ENCODE results near the gene POU5F1.
"Not testable (repeated sequence)": the region's sequence is repeated elsewhere in the genome, so short reads cannot be mapped to it uniquely, and the experiment has no call there.

The POU5F1 gene

GRCh38 chr6:31170600-31170881 lies at the start of gene POU5F1:
POU5F1 (minus strand) TSS chr6:31170682; CDS start chr6:31170620, 62 bp downstream.
- Mint-ChIP-seq H3K4me3 (no peak within 1 kb of the TSS), H3K27ac (no peak within 1 kb of the TSS)
- TF ChIP-seq, protein P1, sequence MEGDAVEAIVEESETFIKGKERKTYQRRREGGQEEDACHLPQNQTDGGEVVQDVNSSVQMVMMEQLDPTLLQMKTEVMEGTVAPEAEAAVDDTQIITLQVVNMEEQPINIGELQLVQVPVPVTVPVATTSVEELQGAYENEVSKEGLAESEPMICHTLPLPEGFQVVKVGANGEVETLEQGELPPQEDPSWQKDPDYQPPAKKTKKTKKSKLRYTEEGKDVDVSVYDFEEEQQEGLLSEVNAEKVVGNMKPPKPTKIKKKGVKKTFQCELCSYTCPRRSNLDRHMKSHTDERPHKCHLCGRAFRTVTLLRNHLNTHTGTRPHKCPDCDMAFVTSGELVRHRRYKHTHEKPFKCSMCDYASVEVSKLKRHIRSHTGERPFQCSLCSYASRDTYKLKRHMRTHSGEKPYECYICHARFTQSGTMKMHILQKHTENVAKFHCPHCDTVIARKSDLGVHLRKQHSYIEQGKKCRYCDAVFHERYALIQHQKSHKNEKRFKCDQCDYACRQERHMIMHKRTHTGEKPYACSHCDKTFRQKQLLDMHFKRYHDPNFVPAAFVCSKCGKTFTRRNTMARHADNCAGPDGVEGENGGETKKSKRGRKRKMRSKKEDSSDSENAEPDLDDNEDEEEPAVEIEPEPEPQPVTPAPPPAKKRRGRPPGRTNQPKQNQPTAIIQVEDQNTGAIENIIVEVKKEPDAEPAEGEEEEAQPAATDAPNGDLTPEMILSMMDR (IDR thresholded peaks at IDR 0.05; ENCODE audit: unreplicated experiment in 3 of 3) = no peak

DNA sequence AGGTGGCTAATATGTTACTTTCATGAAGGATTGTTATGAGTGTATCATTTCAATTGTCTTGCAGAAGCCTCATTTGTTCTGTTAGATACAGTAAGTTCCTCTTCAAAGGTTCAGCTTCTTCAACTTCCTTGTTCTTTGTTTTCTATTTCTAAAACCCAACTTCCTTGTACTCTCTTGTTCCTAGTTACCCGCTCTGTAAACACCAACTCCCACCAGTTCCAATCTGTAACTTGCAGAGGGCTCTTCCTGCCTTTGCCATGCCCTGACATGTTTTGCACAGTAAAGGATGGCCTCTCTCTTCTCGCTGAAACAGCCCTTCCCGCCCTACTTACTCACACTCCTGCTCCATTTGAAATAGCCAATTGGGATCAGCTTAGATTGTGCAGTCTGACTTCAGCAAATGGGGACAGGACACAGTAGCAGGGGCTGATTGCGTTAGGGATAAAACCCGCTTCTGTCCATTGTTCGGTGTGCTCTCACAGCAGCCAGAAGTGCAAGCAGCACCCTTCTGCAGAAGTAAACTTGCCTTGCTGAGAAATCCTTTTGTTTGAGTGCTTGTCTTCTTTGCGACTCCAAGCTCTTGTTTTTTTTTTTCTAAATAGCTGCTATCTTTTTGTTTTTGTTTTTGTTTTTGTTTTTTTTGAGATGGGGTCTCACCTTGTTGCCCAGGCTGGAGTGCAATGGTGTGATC lies 45.9 kb upstream of the POU5F1 start:
- TF ChIP-seq, protein P1 (IDR thresholded peaks at IDR 0.05; ENCODE audit: unreplicated experiment in 3 of 3) = no peak
- Mint-ChIP-seq H3K4me1 (no peaks in the 10 kb centered on the region), H3K36me3 (ENCODE audit: low read depth) (no peaks in the 10 kb centered on the region), H3K27me3 (ENCODE audit: low read depth) (peaks cover 3% of the 10 kb centered on the region), H3K27ac (no peak overlapping the region), H3K4me3 (no peak overlapping the region), H3K9me3 (peaks cover 4% of the 10 kb centered on the region)

More at GRCh38 chr6:31170600-31170881, at the start of gene POU5F1:
- Mint-ChIP-seq H3K4me1 (no peaks in the 10 kb centered on the region), H3K9me3 (no peaks in the 10 kb centered on the region), H3K27me3 (ENCODE audit: low read depth) (peaks cover 33% of the 10 kb centered on the region), H3K36me3 (ENCODE audit: low read depth) (no peaks in the 10 kb centered on the region)

- H3K36me3 Mint-ChIP-seq (ENCODE audit: low read depth); H3K4me3 Mint-ChIP-seq; H3K4me1 Mint-ChIP-seq; H3K27ac Mint-ChIP-seq; H3K9me3 Mint-ChIP-seq; H3K27me3 Mint-ChIP-seq (ENCODE audit: low read depth): not testable (repeated sequence)
Measured at GRCh38 chr6:31215216-31215615, 44.7 kb upstream of the POU5F1 start.

DNA sequence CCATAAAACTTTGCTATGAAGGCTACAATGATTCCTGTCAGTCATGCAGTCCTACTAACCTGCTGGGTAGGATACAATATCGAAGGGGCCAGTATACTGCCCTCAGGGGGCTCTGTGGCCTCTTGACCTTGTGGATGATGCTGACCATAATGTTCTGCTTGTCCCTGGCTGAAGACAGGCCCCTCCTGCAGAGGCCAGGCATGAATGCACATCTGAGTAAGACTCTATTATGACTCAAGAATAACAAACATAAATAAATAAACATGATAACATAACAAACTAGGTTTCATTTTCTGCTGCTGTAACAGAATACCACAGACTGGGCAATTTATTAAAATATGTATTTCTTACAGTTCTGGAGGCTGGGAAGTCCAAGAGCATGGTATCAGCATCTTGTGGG lies 44.0 kb upstream of the POU5F1 start:
- H3K4me3 Mint-ChIP-seq = no peak overlapping the region
- TF ChIP-seq, protein P1 (IDR thresholded peaks at IDR 0.05; ENCODE audit: unreplicated experiment in 3 of 3) = no peak
- no peaks in the 10 kb centered on the region for H3K36me3 Mint-ChIP-seq (ENCODE audit: low read depth)
- peaks cover 6% of the 10 kb centered on the region for H3K27me3 Mint-ChIP-seq (ENCODE audit: low read depth)
- H3K4me1 Mint-ChIP-seq = no peaks in the 10 kb centered on the region
- H3K27ac Mint-ChIP-seq = no peak overlapping the region
- peaks cover 4% of the 10 kb centered on the region for H3K9me3 Mint-ChIP-seq

GRCh38 chr6:31210741-31211532 lies 40.5 kb upstream of the POU5F1 start:
- H3K4me3 Mint-ChIP-seq = no peak overlapping the region
- no peaks in the 10 kb centered on the region for H3K36me3 Mint-ChIP-seq (ENCODE audit: low read depth)
- TF ChIP-seq, protein P1 (IDR thresholded peaks at IDR 0.05; ENCODE audit: unreplicated experiment in 3 of 3) = no peak
- H3K4me1 Mint-ChIP-seq = no peaks in the 10 kb centered on the region
- no peaks in the 10 kb centered on the region for H3K9me3 Mint-ChIP-seq
- no peak overlapping the region for H3K27ac Mint-ChIP-seq
- peaks cover 6% of the 10 kb centered on the region for H3K27me3 Mint-ChIP-seq (ENCODE audit: low read depth)

DNA sequence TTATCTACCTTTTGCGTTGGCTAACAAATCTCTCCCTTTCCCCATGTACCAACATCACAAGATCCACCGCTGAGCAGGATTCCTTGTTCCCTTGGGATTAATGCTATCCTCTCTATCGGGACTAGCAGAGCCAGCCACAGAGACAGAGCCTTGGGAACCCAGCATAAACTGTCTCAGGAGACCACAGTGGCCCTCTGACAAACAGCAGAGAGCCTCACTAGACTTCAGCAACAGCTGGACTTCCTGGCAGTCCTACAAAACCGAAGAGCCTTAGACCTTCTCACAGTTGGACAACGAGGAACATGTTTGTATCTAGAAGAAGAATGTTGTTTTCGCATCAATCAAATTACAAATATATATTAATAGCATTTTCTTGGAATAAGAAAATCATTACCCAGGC lies 39.6 kb upstream of the POU5F1 start:
- peaks cover 6% of the 10 kb centered on the region for H3K27me3 Mint-ChIP-seq (ENCODE audit: low read depth)
- TF ChIP-seq, protein P1 (IDR thresholded peaks at IDR 0.05; ENCODE audit: unreplicated experiment in 3 of 3) = no peak
- no peaks in the 10 kb centered on the region for H3K36me3 Mint-ChIP-seq (ENCODE audit: low read depth)
- no peak overlapping the region for H3K4me3 Mint-ChIP-seq
- H3K9me3 Mint-ChIP-seq = no peaks in the 10 kb centered on the region
- H3K4me1 Mint-ChIP-seq = no peaks in the 10 kb centered on the region
- no peak overlapping the region for H3K27ac Mint-ChIP-seq
